Brain microvascular endothelial cell (primary cell): ENCODE data around the gene C1orf198.

Experiments
- DNase-seq: peaks from one replicate; pipeline ENCODE4 v3.0.0-alpha.2; 2020
- H3K27ac ChIP-seq: fragments of 250-450 bp; sonication (Bioruptor Pico); 2 replicates; pipeline ENCODE4 v1.5.1; 2020; ENCODE audit warnings: mild to moderate bottlenecking, moderate library complexity
- H3K27me3 ChIP-seq: fragments of 250-450 bp; sonication (Bioruptor Pico); replicated peaks from 2 replicates; pipeline ENCODE4 v1.5.1; 2020; ENCODE audit warnings: mild to moderate bottlenecking
- H3K36me3 ChIP-seq: fragments of 250-450 bp; sonication (Bioruptor Pico); replicated peaks from 2 replicates; pipeline ENCODE4 v1.5.1; 2020; ENCODE audit warnings: mild to moderate bottlenecking
- H3K4me3 ChIP-seq: 2 replicates; pipeline ENCODE4 v1.5.1; 2011; ENCODE audit warnings: low read depth, mild to moderate bottlenecking, control low read depth, low read length, moderate library complexity
- CTCF ChIP-seq: IDR thresholded peaks from 2 replicates; pipeline ENCODE4 v1.5.1; 2011; ENCODE audit warnings: low read depth, mild to moderate bottlenecking, moderate library complexity, low read length, control low read depth, inconsistent platforms; ENCODE audit errors: missing control alignments
- in situ Hi-C: cut with HindIII; loops from 2 replicates; pipeline ENCODE4 v1.10.0; 2017; ENCODE audit warnings: low sequenced_read_pairs, low pct_ligation_motif_present

Gene C1orf198

GRCh38 chr1:230868736-230869385 is 540 bp upstream of the C1orf198 start:
- H3K27ac ChIP-seq: peak overlapping the region; percentile 82
- H3K36me3 ChIP-seq: peaks cover 2% of the 10 kb centered on the region
- in situ Hi-C loops: no loop called here
- DNase-seq: no peak
- H3K4me3 ChIP-seq: peak overlapping the region; percentile 76
- TF ChIP-seq CTCF: no peak
- no peaks in the 10 kb centered on the region for H3K27me3 ChIP-seq

- H3K27ac ChIP-seq: peak overlapping the region; percentile 87
- no peak for DNase-seq
- no peaks in the 10 kb centered on the region for H3K27me3 ChIP-seq
- peaks cover 2% of the 10 kb centered on the region for H3K36me3 ChIP-seq
- peak overlapping the region; percentile 76 for H3K4me3 ChIP-seq
- no peak for TF ChIP-seq CTCF
- in situ Hi-C loops: no loop called here
Observed at GRCh38 chr1:230867101-230867902, 1.0 kb downstream of the C1orf198 start.

GRCh38 chr1:230866171-230867070 is 1.9 kb downstream of the C1orf198 start:
- peak overlapping the region; percentile 87 for H3K27ac ChIP-seq
- in situ Hi-C loops: no loop called here
- peaks cover 2% of the 10 kb centered on the region for H3K36me3 ChIP-seq
- no peaks in the 10 kb centered on the region for H3K27me3 ChIP-seq
- peak overlapping the region; percentile 76 for H3K4me3 ChIP-seq
- no peak for TF ChIP-seq CTCF
- no peak for DNase-seq

- TF ChIP-seq CTCF: no peak
- H3K4me3 ChIP-seq: no peak overlapping the region
Observed at GRCh38 chr1:230865062-230865817, 3.1 kb downstream of the C1orf198 start.

GRCh38 chr1:230864441-230864840 is 3.9 kb downstream of the C1orf198 start:
- peaks cover 2% of the 10 kb centered on the region for H3K36me3 ChIP-seq
- no peak for DNase-seq
- no peak overlapping the region for H3K4me3 ChIP-seq
- in situ Hi-C loops: no loop called here
- no peak for TF ChIP-seq CTCF
- no peaks in the 10 kb centered on the region for H3K27me3 ChIP-seq
- no peak overlapping the region for H3K27ac ChIP-seq

More at GRCh38 chr1:230865062-230865817, 3.1 kb downstream of the C1orf198 start:
- in situ Hi-C loops: no loop called here
- Histone ChIP-seq H3K27me3 (no peaks in the 10 kb centered on the region), H3K27ac (no peak overlapping the region), H3K36me3 (peaks cover 2% of the 10 kb centered on the region)
- DNase-seq: no peak
